Stimulated activated CD8-positive, alpha-beta memory T cell treated with anti-CD3 and anti-CD28 coated beads, Interleukin-4, amount 100 ng/mL, for 4 hours (primary cell): Measurements from ENCODE around the gene MYBBP1A.

ENCODE experiments used
- DNase-seq, 2 donors: peaks; one replicate each; pipeline ENCODE4 v3.0.0-alpha.2; 2020; ENCODE audit warnings: low read depth in 2 of 2, low spot score in 1 of 2

The MYBBP1A gene

GRCh38 chr17:4572131-4572530 lies 16.9 kb upstream of the MYBBP1A start:
- no peak for DNase-seq

DNA sequence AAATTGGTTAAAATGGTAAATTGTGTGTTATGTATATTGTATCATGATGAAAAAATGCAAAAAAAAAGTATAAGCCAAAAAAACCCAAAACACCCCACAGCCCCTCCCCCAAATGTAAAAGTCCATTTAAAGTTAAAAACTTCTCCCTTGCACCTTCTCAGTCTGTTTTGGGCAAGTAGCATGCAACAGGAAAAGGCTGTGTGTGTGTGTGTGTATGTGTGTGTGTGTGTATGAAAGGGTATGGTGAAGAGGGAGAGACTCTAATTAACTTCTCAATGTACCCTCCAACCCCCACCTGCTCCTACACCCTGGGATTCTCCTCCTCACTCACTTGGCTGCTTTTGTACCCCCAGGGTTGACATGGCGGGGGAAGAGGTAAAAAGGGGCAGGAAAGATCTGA lies 14.4 kb upstream of the MYBBP1A start:
- DNase-seq = no peak

- DNase-seq = no peak
Measured at GRCh38 chr17:4566785-4567184, 11.6 kb upstream of the MYBBP1A start.

DNA sequence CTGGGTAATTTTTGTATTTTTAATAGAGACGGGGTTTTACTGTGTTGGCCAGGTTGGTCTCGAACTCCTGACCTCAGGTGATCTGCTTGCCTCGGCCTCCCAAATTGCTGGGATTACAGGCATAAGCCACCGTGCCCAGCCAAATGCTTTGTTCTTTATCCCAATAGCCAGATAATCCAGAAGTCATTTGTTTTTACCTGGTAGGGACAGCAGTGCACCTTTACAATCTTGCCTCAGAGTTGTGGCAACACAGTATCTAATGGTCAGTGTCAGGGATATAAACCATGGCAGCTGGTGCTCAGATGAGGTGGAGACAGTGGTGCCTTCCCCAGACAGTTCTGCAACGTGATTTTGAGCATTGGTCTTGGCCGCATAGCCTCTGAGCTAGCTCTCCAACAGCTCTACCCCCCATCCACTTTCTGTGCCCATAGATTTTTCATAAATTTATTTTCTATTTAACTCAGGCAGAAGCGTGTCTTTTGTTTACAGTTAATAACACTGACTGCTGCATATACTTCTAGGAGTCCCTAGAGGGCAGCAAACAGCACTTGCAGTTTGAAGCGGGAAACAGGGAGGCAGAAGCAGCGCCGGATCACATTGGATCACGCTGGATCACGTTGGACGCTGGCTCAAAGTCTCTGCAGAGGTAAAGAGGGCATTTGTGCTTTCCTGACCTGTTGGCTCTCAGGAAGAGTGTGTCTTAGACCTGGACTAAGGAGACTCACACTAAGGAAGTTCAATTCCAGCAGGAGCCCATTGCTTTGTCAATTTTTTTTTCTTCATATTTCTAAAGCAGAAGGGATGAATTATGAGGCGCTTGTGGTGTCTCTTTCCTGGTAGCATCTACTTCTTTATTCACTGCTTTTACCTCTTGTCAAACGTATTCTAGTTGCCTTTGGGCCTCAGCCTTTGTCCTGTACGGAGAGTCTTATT lies 10.3 kb upstream of the MYBBP1A start:
- DNase-seq = no peak

GRCh38 chr17:4562015-4562969 lies 7.1 kb upstream of the MYBBP1A start:
- no peak for DNase-seq

DNA sequence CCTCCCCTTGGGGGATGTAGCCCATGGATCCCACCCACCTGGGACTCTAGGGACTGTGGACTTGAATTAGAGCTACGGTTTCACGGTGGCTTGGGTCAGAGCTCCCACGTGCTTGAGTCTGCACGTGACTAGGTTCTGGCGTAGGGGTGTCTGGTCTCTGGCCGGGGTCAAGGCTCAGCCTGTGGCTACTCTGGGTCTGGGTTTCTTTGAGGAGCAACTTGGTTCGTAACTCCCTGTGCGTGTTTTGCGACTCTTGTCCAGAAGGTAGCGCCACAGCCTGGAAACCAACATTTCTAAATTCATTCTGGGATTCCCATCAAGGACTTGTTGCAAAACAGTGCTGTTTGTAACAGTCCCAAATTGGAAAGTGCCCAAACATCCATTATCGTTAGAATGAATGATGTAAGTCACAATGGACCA lies 5.7 kb upstream of the MYBBP1A start:
- DNase-seq = no peak

DNA sequence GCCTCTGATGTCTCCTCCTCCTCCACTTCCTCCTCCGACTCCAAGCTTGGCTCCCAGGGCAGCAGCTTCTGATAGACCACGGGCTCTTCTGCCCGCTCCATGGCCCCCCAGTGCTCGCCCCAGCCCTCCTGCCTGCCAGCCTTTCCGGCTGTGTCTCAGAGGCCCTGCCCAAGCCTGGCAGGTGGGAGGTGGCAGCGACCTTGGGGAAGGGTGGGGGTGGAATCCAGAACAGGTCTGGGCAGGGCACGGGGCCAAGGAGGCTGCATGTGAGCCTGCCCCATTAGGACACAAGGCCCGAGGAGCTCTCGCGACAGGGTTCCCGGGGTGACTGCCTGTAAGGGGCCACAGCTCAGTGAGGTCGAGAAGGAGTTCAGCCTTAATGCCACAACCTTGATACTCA lies 5.2 kb upstream of the MYBBP1A start, which contains the start of gene GGT6:
Gene GGT6, minus strand, starts transcription at position 157 of the 400 bp plus-strand sequence. Its CDS starts 56 bp downstream, at position 101.
- DNase-seq = no peak

DNA sequence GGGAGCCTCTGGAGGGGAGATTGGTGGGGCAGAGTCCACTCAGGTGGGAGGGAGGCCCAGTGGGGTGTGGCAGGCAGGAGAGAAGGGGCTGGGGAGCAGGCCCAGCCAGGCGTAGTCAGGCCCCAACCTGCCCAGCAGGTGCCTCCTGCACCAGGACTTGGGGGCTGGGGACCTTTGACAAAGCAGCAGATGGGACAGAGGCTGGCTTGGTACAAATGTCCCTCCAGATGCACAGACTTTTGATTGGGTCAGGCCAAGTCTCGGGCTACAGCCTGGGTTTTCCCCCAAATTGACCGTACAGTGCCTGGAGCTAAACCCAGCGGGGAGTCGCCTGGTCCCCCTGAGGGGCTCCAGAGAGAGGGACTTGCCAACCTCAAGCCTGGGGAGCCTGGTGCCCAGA lies 4.8 kb upstream of the MYBBP1A start:
- no peak for DNase-seq

DNA sequence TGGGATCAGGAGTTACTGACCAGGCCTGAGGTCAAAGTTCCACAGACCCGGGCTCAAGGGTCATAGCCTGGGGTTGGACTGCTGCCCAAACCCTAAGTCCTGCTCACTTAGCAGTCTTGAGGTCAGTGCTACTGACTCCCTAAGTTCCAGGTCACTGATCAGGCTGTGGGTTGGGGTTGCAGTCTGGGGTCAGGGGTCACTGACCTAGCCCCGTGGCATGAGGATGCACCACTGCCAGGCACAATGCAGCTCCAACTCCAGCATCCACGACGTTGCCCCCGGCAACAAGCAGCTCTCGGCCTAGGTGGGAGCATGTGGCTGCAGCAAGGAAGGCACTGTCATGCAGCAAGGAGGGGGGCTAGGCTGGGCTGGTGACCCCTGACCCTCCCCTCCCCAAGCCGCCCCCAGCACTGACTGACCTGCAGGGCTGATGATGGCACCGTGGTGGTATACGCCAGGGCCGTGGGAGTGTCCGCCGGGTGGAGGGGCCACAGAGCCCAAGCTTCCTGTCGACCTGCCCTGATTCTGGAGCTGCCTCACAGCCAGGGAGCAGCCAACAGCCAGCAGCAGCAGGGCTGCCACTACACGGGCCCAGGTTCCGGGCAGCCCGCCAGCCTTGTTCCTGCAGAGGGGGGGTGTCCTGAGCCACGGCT lies 4.1 kb upstream of the MYBBP1A start:
- no peak for DNase-seq

DNA sequence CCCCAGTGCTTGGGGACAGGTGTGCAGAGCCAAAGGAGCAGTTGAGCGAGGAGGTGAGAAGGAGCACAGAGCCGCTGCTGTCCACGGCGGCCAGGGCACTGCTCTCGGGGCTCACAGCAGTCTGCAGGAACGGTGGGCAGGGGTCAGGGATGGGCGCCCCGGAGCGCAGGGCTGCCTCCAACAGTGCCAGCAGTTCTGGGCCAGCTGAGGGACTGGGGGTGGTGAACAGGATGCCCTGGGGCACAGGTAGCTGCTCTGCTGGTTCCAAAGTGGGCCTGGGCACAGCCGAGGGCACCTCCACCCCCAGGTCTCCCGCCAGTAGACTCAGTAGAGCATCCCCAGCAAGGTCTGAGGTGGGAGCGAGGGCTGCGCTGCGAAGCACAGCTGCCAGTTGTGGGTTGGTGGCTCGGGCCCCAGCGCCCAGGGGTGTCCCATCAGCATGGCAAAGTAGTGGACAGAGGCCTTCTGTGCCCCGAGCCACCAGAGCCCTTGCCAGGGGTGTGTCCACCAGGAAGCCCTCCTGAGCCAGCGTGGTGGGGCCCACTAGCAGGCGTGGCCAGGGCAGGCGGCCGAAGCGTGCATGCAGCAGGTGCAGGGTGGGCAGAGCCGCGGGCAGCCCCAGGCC lies 3.3 kb upstream of the MYBBP1A start:
- DNase-seq = no peak

DNA sequence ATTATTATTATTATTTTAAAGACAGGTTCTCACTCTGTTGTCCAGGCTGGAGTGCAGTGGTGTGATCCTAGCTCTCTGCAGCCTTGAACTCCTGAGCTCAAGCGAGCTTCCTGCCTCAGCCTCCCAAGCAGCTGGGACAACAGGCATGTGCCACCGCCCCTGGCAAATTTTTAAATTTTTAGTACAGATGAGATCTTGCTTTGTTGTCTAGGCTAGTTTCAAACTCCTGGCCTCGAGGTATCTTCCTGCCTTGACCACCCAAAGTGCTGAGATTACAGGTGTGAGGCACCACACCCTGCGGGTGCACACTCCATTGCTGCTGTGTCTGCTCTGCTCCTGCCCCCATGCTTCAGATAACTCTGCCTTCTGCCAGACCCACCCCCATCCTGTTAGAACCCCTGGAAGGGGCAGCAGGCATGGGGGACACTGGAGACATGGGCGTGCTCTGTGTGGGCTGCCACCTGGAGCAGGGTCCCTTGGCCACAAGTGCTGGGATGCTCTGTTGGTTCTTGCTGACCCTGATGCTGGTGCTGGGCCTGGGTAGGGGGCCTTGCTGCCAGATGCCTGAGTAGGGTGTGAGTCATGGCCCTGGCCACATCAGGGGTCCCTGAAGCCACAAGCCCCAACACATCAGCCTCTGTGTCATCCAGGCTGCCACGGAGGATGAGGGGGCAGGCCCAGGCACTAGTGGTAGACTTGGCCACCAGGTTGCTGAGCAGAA lies 2.6 kb upstream of the MYBBP1A start:
- no peak for DNase-seq

DNA sequence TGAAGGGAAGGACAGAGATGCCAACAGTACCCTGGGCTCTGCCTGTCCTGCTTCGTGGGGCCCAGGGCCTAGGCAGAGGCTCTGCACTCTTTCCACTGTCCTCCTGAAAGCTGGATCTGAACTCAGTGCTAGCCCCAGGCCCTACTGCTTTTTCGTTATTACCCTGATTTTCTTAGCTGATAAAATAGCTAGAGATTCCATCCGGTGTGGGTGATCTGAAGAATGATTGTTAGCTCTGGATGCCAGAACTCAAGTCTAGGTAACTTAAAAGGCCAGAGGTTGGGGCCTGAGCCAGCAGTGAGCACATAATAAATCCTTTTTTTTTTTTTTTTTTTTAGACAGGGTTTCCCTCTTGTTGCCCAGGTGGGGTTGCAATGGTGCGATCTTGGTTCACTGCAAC lies 1.8 kb upstream of the MYBBP1A start:
- DNase-seq = no peak

- no peak for DNase-seq
Measured at GRCh38 chr17:4555873-4556759, 932 bp upstream of the MYBBP1A start.

DNA sequence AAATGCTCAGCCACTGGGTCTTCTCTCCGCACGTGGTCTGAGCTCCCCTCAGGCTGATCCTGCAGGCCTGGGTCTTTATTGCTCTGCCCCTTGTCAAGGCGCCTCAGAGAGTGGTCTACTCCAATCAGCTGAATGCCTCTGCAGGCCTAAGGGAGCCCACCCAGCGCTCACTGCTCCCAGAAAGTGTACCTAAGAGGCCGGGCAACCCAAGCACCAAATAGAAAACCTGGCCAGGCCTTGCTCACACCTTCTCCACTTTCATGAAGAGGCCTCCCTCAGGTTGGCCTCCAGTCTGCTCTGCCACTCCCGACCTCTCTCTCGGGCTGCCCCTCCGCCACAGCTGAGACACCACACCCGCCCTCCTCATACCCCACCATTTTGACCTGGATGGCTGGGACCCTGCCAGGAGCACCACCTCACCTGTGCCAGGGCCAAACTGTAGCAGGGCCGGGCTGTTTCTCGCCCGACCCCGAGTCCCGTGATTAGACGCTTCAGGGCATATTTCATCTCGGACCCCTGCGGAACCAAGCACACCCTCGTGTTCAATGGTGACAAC lies 665 bp downstream of the MYBBP1A start:
- no peak for DNase-seq

GRCh38 chr17:4553669-4554068 lies 1.5 kb downstream of the MYBBP1A start:
- DNase-seq = no peak

DNA sequence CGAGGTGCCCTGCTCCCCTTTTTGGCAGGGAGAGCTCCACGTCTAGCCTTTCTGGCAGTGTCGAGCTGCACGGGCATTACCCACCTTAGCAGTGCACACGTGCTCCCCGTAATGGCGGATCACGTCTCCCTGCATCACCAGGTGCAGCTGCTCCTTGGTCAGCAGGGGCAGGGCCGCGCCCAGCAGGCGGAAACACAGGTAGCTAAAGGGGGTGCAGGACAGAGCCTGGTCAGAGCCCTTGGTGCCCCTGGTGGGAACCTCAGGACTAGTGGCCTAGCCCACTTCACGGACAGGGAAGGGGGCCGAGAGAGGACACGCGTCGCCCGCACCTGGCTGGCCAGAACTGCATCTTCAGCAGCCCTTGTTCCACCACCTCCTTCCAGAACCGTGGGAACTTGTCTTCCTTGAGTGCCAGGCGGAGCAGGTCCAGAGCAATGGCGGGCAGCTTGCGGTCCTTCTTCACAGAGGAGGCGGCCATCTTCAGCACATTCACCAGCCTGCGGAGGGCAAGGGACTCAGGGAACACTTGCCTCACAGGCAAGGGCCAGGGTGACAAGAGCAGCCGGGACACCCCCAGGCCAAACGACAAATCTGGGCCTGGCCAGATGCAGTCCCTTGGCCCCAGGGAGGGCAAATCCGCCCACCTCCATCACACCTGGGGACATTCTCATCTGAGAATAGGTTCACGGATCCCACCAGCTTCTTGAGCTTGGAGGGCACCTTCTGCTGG lies 3.2 kb downstream of the MYBBP1A start:
- DNase-seq = no peak

GRCh38 chr17:4551141-4551540 lies 4.0 kb downstream of the MYBBP1A start:
- DNase-seq = no peak

- no peak for DNase-seq
Measured at GRCh38 chr17:4550534-4551039, 4.6 kb downstream of the MYBBP1A start.
